CD4-positive, alpha-beta T cell treated with Interleukin-15 for 1 hour (primary cell): ENCODE measurements around the gene AMACR.

Source experiments
- DNase-seq: peaks from one replicate; pipeline ENCODE4 v3.0.0-alpha.2; 2020

AMACR gene

GRCh38 chr5:34007621-34008600 is at the start of gene AMACR:
AMACR (minus strand) TSS chr5:34008050; CDS start chr5:34008019, 31 bp downstream.
- peak; percentile 93 for DNase-seq

GRCh38 chr5:34057569-34057968 is 49.7 kb upstream of the AMACR start:
- DNase-seq = no peak

- DNase-seq = no peak
Observed at GRCh38 chr5:34057118-34057517, 49.3 kb upstream of the AMACR start.

- no peak for DNase-seq
Observed at GRCh38 chr5:34055667-34056066, 47.8 kb upstream of the AMACR start.

- DNase-seq = no peak
Observed at GRCh38 chr5:34054400-34054729, 46.5 kb upstream of the AMACR start.

- DNase-seq = no peak
Observed at GRCh38 chr5:34053571-34054399, 45.9 kb upstream of the AMACR start.

GRCh38 chr5:34053133-34053532 is 45.3 kb upstream of the AMACR start:
- no peak for DNase-seq

- no peak for DNase-seq
Observed at GRCh38 chr5:34051374-34051980, 43.6 kb upstream of the AMACR start.

- DNase-seq = no peak
Observed at GRCh38 chr5:34047774-34048572, 40.1 kb upstream of the AMACR start.

GRCh38 chr5:34047143-34047542 is 39.3 kb upstream of the AMACR start:
- no peak for DNase-seq

GRCh38 chr5:34045996-34046395 is 38.1 kb upstream of the AMACR start:
- no peak for DNase-seq

GRCh38 chr5:34045023-34045422 is 37.2 kb upstream of the AMACR start:
- DNase-seq = peak; percentile 18

GRCh38 chr5:34043099-34043876 is 35.4 kb upstream of the AMACR start, which contains the start of gene C1QTNF3:
C1QTNF3 (minus strand) TSS chr5:34043213; CDS start chr5:34043125, 88 bp downstream.
- DNase-seq = no peak

GRCh38 chr5:34042321-34042720 is 34.5 kb upstream of the AMACR start:
- no peak for DNase-seq

GRCh38 chr5:34041247-34041972 is 33.6 kb upstream of the AMACR start:
- no peak for DNase-seq

- DNase-seq = no peak
Observed at GRCh38 chr5:34040472-34040871, 32.6 kb upstream of the AMACR start.

- no peak for DNase-seq
Observed at GRCh38 chr5:34039398-34040157, 31.7 kb upstream of the AMACR start.

GRCh38 chr5:34038838-34039237 is 31.0 kb upstream of the AMACR start:
- DNase-seq = no peak

GRCh38 chr5:34038390-34038789 is 30.5 kb upstream of the AMACR start:
- no peak for DNase-seq

GRCh38 chr5:34037726-34038125 is 29.9 kb upstream of the AMACR start:
- DNase-seq = no peak
